Esophagus muscularis mucosa (tissue), 4 donors: Measurements from ENCODE around the gene NEUROD4.

Experiments
- CTCF ChIP-seq, 3 experiments: fragments of 200-600 bp in 2 of 3; fragments of 450-650 bp in 1 of 3; sonication (generic) in 2 of 3; IDR thresholded peaks; one replicate each; pipeline ENCODE4 v1.5.1; 2017 to 2019; ENCODE audit warnings: antibody characterized with exemption in 3 of 3, mild to moderate bottlenecking in 2 of 3, moderate library complexity in 1 of 3
- EP300 ChIP-seq: sonication (generic); formaldehyde crosslinking; IDR thresholded peaks from one replicate; pipeline ENCODE4 v1.6.1; 2017; ENCODE audit warnings: antibody characterized with exemption
- POLR2A ChIP-seq: fragments of 450-650 bp; IDR thresholded peaks from one replicate; pipeline ENCODE4 v1.6.1; 2017; ENCODE audit warnings: antibody characterized with exemption, moderate library complexity, mild to moderate bottlenecking, low read depth
- POLR2AphosphoS5 ChIP-seq, 2 donors: sonication (generic); formaldehyde crosslinking; IDR thresholded peaks; one replicate each; pipeline ENCODE4 v1.6.1; 2017; ENCODE audit warnings: antibody characterized with exemption in 2 of 2

- TF ChIP-seq CTCF (IDR thresholded peaks at IDR 0.05) (no peak), POLR2A (no peak), EP300 (no peak), POLR2AphosphoS5 (IDR thresholded peaks at IDR 0.05) (no peak)
Observed at GRCh38 chr12:55025508-55025907, 5.7 kb downstream of the NEUROD4 start.
